Trophoblast cell (in vitro differentiated cells and primary cell): ENCODE data around the gene ZNF530.

Experiments used
- DNase-seq, 2 donors: peaks; one replicate each; pipeline ENCODE4 v3.0.0-alpha.2; 2016
- H2AFZ ChIP-seq: 2 replicates; pipeline ENCODE4 v1.6.1; 2013; ENCODE audit warnings: low read length, moderate library complexity, mild to moderate bottlenecking; ENCODE audit not compliant: insufficient read depth, poor library complexity
- H2AK5ac ChIP-seq: 2 replicates; pipeline ENCODE4 v1.6.1; 2013; ENCODE audit warnings: mild to moderate bottlenecking, low read length
- H2BK120ac ChIP-seq: 2 replicates; pipeline ENCODE4 v1.6.1; 2013; ENCODE audit warnings: low read length, mild to moderate bottlenecking, moderate library complexity; ENCODE audit not compliant: insufficient read depth, poor library complexity
- H2BK12ac ChIP-seq: 2 replicates; pipeline ENCODE4 v1.6.1; 2013; ENCODE audit warnings: mild to moderate bottlenecking, low read length, moderate library complexity
- H2BK5ac ChIP-seq: 2 replicates; pipeline ENCODE4 v1.6.1; 2013; ENCODE audit warnings: low read length, low read depth, moderate library complexity, mild to moderate bottlenecking; ENCODE audit not compliant: poor library complexity
- H3K14ac ChIP-seq: 2 replicates; pipeline ENCODE4 v1.6.1; 2013; ENCODE audit warnings: mild to moderate bottlenecking, low read length
- H3K18ac ChIP-seq: 2 replicates; pipeline ENCODE4 v1.6.1; 2013; ENCODE audit warnings: mild to moderate bottlenecking, low read length
- H3K23ac ChIP-seq: 2 replicates; pipeline ENCODE4 v1.6.1; 2013; ENCODE audit warnings: low read length
- H3K27ac ChIP-seq: 2 replicates; pipeline ENCODE4 v1.5.1; 2013; ENCODE audit warnings: low read depth, mild to moderate bottlenecking, inconsistent platforms, low read length, moderate library complexity
- H3K27me3 ChIP-seq: 2 replicates; pipeline ENCODE4 v1.6.1; 2013; ENCODE audit warnings: inconsistent platforms, mild to moderate bottlenecking, low read length, moderate library complexity; ENCODE audit not compliant: insufficient read depth
- H3K36me3 ChIP-seq, 2 experiments: 1 replicate in 1 of 2; 2 replicates in 1 of 2; pipeline ENCODE4 v1.6.1; 2013; ENCODE audit warnings: low read length in 2 of 2, mild to moderate bottlenecking in 2 of 2, moderate library complexity in 1 of 2; ENCODE audit not compliant: insufficient read depth in 2 of 2, control insufficient read depth in 1 of 2
- H3K4ac ChIP-seq: 2 replicates; pipeline ENCODE4 v1.6.1; 2013; ENCODE audit warnings: low read depth, mild to moderate bottlenecking, low read length, moderate library complexity
- H3K4me1 ChIP-seq, 2 experiments: 1 replicate in 1 of 2; 2 replicates in 1 of 2; pipeline ENCODE4 v1.6.1; 2013; ENCODE audit warnings: low read length in 2 of 2, mild to moderate bottlenecking in 2 of 2, moderate library complexity in 1 of 2; ENCODE audit not compliant: insufficient read depth in 2 of 2, control insufficient read depth in 1 of 2
- H3K4me2 ChIP-seq: 2 replicates; pipeline ENCODE4 v1.6.1; 2013; ENCODE audit warnings: inconsistent platforms, mild to moderate bottlenecking, low read length, moderate library complexity
- H3K4me3 ChIP-seq: 2 replicates; pipeline ENCODE4 v1.5.1; 2013; ENCODE audit warnings: mild to moderate bottlenecking, low read depth, low read length, inconsistent platforms
- H3K79me1 ChIP-seq: one replicate; pipeline ENCODE4 v1.6.1; 2013; ENCODE audit warnings: low read length
- H3K79me2 ChIP-seq: 2 replicates; pipeline ENCODE4 v1.6.1; 2013; ENCODE audit warnings: low read length, mild to moderate bottlenecking; ENCODE audit not compliant: control insufficient read depth, insufficient read depth, poor library complexity
- H3K9ac ChIP-seq: 2 replicates; pipeline ENCODE4 v1.6.1; 2013; ENCODE audit warnings: mild to moderate bottlenecking, low read length
- H3K9me3 ChIP-seq: 2 replicates; pipeline ENCODE4 v1.6.1; 2013; ENCODE audit warnings: low read depth, mild to moderate bottlenecking, control low read depth, inconsistent platforms, low read length; ENCODE audit not compliant: insufficient read depth
- H4K12ac ChIP-seq: 2 replicates; pipeline ENCODE4 v1.6.1; 2013; ENCODE audit warnings: low read depth, mild to moderate bottlenecking, low read length, moderate library complexity
- H4K8ac ChIP-seq: 2 replicates; pipeline ENCODE4 v1.6.1; 2013; ENCODE audit warnings: low read depth, mild to moderate bottlenecking, low read length, moderate library complexity
- H4K91ac ChIP-seq: one replicate; pipeline ENCODE4 v1.6.1; 2013; ENCODE audit warnings: low read depth, mild to moderate bottlenecking, low read length, moderate library complexity
- WGBS: extraction: QIAGEN DNeasy Blood & Tissue Kit; methylation state at CpG from one replicate; pipeline ENCODE4 v1.1.7; 2013; ENCODE audit warnings: missing lambda C conversion rate; ENCODE audit not compliant: insufficient read length, insufficient coverage; ENCODE audit errors: extremely low coverage; 5-methylcytosine and 5-hydroxymethylcytosine counted together

Gene ZNF530

GRCh38 chr19:57643734-57644133 lies 44.0 kb downstream of the ZNF530 start:
- no peaks in the 10 kb centered on the region for H3K79me1 ChIP-seq
- no peak overlapping the region for H4K91ac ChIP-seq
- no peak overlapping the region for H3K27ac ChIP-seq
- H3K79me2 ChIP-seq: no peaks in the 10 kb centered on the region
- H2AK5ac ChIP-seq: no peak overlapping the region
- H4K8ac ChIP-seq: no peak overlapping the region
- H3K4me2 ChIP-seq: no peak overlapping the region
- no peak overlapping the region for H2BK120ac ChIP-seq
- H3K14ac ChIP-seq: no peak overlapping the region
- peaks cover 14 to 30% of the 10 kb centered on the region in 2 experiments for H3K36me3 ChIP-seq
- H3K4ac ChIP-seq: no peak overlapping the region
- no peaks in the 10 kb centered on the region for H3K27me3 ChIP-seq
- no peak overlapping the region for H2BK5ac ChIP-seq
- no peak overlapping the region for H4K12ac ChIP-seq
- H3K9ac ChIP-seq: no peak overlapping the region
- H3K4me3 ChIP-seq: no peak overlapping the region
- no peak overlapping the region for H3K18ac ChIP-seq
- H2AFZ ChIP-seq: no peak overlapping the region
- no peaks in the 10 kb centered on the region for H3K9me3 ChIP-seq
- no peak for DNase-seq
- no peak overlapping the region for H2BK12ac ChIP-seq
- H3K4me1 ChIP-seq: no peaks in the 10 kb centered on the region
- no peak overlapping the region for H3K23ac ChIP-seq

GRCh38 chr19:57648331-57649003 lies 48.8 kb downstream of the ZNF530 start:
- H4K8ac ChIP-seq: no peak overlapping the region
- H3K27me3 ChIP-seq: no peaks in the 10 kb centered on the region
- peaks cover 7 to 13% of the 10 kb centered on the region in 2 experiments for H3K4me1 ChIP-seq
- H2BK12ac ChIP-seq: no peak overlapping the region
- H3K4me2 ChIP-seq: no peak overlapping the region
- no peak overlapping the region for H3K4me3 ChIP-seq
- no peaks in the 10 kb centered on the region for H3K36me3 ChIP-seq
- H3K14ac ChIP-seq: no peak overlapping the region
- peaks cover 2% of the 10 kb centered on the region for H3K9me3 ChIP-seq
- H3K27ac ChIP-seq: no peak overlapping the region
- H3K23ac ChIP-seq: peak overlapping the region; percentile 42
- WGBS: no CpG with 5 or more reads among the region's 6 CpGs
- no peak overlapping the region for H4K12ac ChIP-seq
- H2AFZ ChIP-seq: no peak overlapping the region
- H2AK5ac ChIP-seq: no peak overlapping the region
- no peak overlapping the region for H2BK120ac ChIP-seq
- peaks cover 14% of the 10 kb centered on the region for H3K79me1 ChIP-seq
- no peak overlapping the region for H3K4ac ChIP-seq
- no peak overlapping the region for H3K9ac ChIP-seq
- no peak for DNase-seq
- no peak overlapping the region for H3K18ac ChIP-seq
- no peak overlapping the region for H2BK5ac ChIP-seq
- peaks cover 5% of the 10 kb centered on the region for H3K79me2 ChIP-seq
- no peak overlapping the region for H4K91ac ChIP-seq

GRCh38 chr19:57651654-57651996 lies 51.9 kb downstream of the ZNF530 start:
- peak overlapping the region; percentile 80 for H2BK12ac ChIP-seq
- peak overlapping the region; percentile 98 for H4K91ac ChIP-seq
- WGBS: no CpG with 5 or more reads among the region's 6 CpGs
- DNase-seq: no peak
- H4K8ac ChIP-seq: peak overlapping the region; percentile 87
- peaks cover 14% of the 10 kb centered on the region for H3K79me1 ChIP-seq
- peak overlapping the region; percentile 86 for H2AFZ ChIP-seq
- H3K4me3 ChIP-seq: no peak overlapping the region
- peak overlapping the region; percentile 91 for H2BK120ac ChIP-seq
- H3K9ac ChIP-seq: no peak overlapping the region
- peak overlapping the region; percentile 18 for H3K4me2 ChIP-seq
- H4K12ac ChIP-seq: peak overlapping the region; percentile 63
- H3K4ac ChIP-seq: peak overlapping the region; percentile 57
- no peak overlapping the region for H3K23ac ChIP-seq
- peaks cover 5% of the 10 kb centered on the region for H3K79me2 ChIP-seq
- H2BK5ac ChIP-seq: peak overlapping the region; percentile 94
- peaks cover 9 to 18% of the 10 kb centered on the region in 2 experiments for H3K4me1 ChIP-seq
- H3K9me3 ChIP-seq: peaks cover 4% of the 10 kb centered on the region
- no peaks in the 10 kb centered on the region for H3K27me3 ChIP-seq
- peak overlapping the region; percentile 90 for H3K14ac ChIP-seq
- no peaks in the 10 kb centered on the region for H3K36me3 ChIP-seq
- peak overlapping the region; percentile 79 for H3K18ac ChIP-seq
- H3K27ac ChIP-seq: peak overlapping the region; percentile 90
- peak overlapping the region; percentile 99 for H2AK5ac ChIP-seq

- H4K12ac ChIP-seq: no peak overlapping the region
- no peak overlapping the region for H2BK5ac ChIP-seq
- no peak overlapping the region for H3K4ac ChIP-seq
- no peak overlapping the region for H2BK12ac ChIP-seq
- peaks cover 9 to 18% of the 10 kb centered on the region in 2 experiments for H3K4me1 ChIP-seq
- H3K36me3 ChIP-seq: no peaks in the 10 kb centered on the region
- H2AFZ ChIP-seq: no peak overlapping the region
- no peak overlapping the region for H3K14ac ChIP-seq
- no peak overlapping the region for H3K4me3 ChIP-seq
- peaks cover 5% of the 10 kb centered on the region for H3K79me2 ChIP-seq
- no peak overlapping the region for H4K8ac ChIP-seq
- H3K18ac ChIP-seq: no peak overlapping the region
- no peak overlapping the region for H2AK5ac ChIP-seq
- no peak overlapping the region for H3K27ac ChIP-seq
- no peaks in the 10 kb centered on the region for H3K27me3 ChIP-seq
- WGBS: no CpG with 5 or more reads among the region's 2 CpGs
- DNase-seq: no peak
- H2BK120ac ChIP-seq: no peak overlapping the region
- no peak overlapping the region for H3K4me2 ChIP-seq
- H4K91ac ChIP-seq: no peak overlapping the region
- peaks cover 4% of the 10 kb centered on the region for H3K9me3 ChIP-seq
- no peak overlapping the region for H3K23ac ChIP-seq
- H3K79me1 ChIP-seq: peaks cover 16% of the 10 kb centered on the region
- H3K9ac ChIP-seq: no peak overlapping the region
Measured at GRCh38 chr19:57653689-57654088, 54.0 kb downstream of the ZNF530 start.
